NCI-H1048 (cell line): ENCODE measurements around the gene LRRC9.
"Not testable (repeated sequence)": the region's sequence is repeated elsewhere in the genome, so short reads cannot be mapped to it uniquely, and the experiment has no call there.

ENCODE experiments used
- DNase-seq: peaks from one replicate; lab custom pipeline; 2025; lab: John Stamatoyannopoulos, UW

The LRRC9 gene

DNA sequence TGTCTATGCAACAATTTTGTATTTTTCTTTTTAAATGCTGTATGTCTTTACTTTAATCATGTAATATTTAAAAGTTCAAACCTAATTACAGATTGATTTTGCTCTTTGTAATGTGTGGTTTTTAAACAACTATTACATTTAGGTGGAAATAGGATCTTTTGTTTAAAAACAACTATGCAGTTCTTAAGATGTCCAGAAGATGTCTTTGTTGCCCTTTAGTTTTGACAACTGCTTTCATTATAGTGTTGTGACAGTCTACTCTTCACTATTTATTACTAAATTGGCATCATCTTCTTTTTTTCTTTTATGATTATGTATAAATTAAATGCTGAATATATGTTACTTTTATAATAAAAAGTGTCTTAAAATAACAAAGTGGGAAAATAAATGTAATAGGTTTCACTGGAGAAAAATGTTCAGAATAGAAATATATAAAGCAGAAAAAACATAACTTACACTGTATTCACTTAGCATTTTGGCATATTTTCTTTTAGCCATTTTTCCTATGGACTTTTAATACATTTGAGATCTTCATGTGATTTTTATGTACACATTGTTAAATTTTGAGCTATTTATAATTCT lies 144.6 kb downstream of the LRRC9 start:
- DNase-seq = no peak

- no peak for DNase-seq
Observed at GRCh38 chr14:60067882-60068281, 147.9 kb downstream of the LRRC9 start.

DNA sequence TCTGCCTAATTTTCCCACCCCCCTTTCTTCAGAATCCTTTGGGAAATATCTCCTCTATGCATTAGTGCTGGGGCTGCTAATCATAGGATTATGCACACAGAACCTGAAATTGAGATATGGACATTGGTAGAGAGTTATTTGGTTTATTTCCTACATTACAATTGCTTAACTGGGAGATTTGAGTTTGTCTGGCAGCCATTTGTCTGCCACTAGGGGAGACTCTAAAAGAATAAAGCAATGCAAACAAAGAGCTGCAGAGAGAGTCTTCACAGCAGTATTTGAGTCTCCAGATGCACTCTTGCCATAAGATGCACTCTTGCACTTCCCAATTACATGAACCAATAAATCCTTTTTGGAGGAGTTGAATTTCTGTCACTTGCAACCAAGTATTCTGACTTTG lies 159.8 kb downstream of the LRRC9 start:
- no peak for DNase-seq

GRCh38 chr14:60085085-60085484 lies 165.1 kb downstream of the LRRC9 start:
- DNase-seq = no peak

- DNase-seq = no peak
Observed at GRCh38 chr14:60085693-60086092, 165.7 kb downstream of the LRRC9 start.

- no peak for DNase-seq
Observed at GRCh38 chr14:60087668-60088067, 167.7 kb downstream of the LRRC9 start.

DNA sequence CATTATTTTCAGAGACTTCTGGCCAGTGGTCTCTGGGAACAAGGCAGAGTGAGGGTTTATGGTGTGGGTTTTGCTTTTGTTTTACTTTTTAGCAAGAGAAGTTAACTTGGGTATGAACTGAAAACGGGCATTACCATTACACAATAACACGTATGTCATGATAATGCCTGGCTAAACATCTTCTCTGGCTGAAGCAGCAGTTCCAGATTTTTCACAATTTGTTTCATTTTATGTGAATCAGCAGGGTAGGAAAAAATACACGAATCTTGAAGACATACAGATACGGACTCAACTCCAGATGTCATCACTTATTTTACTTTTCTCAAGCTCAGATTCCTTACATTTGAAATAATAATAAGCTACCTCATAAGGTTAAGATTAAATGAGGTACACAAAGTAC lies 169.3 kb downstream of the LRRC9 start:
- DNase-seq = no peak

DNA sequence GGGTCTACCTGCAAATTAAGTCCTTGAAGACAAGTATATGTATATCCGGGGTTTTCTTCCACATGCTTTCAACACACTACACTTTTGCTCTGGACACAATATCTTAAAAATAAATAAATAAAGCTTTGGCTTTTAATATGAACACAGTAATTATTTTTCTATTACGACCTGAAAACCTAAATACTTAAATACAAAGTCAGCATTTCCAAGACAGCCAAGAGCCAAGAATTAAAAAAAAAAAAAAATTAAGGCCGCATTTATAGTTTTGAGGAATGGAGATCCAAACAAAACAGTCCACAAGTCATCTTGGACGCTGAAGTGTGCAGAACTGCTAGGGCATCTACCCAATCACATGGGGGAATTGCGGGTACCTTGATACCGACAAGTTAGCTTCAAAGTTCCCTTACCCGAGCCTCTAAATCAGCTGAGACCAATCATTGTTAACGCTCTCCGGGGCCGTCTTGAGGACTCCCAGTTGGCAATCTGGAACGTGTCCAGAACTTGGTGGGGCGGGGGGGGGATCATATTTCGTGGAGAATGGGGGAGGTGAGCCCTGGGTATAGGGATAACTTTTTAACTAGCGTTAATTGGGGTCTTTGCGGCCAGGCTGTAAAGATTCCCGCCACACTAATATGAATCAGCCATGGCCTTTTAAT lies 171.0 kb downstream of the LRRC9 start:
- no peak for DNase-seq

- peak; percentile 97 for DNase-seq
Observed at GRCh38 chr14:60091550-60092525, 171.9 kb downstream of the LRRC9 start, which contains the start of gene PCNX4. TSS of gene PCNX4 (plus strand) at chr14:60091923. CDS start at chr14:60107639, 15,716 bp downstream.

DNA sequence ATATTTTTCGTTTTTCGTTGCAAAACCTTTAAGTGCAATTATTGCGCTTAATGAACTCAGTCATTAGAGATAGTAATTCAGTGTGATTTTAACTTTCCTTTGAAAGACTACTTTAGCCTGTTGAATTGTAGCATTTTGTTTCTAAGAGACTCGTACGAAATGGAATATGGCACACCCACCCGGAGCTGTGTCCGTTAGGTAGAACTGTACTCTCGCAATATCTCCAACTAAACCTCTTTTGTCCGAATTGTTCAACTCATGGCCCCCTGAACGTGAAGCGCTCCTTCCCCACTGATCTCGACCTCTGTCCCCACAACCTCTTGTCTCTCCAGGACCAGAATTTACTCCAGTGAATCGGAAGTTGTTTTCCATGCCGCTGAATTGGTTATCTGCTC lies 172.6 kb downstream of the LRRC9 start:
- DNase-seq = no peak

GRCh38 chr14:60093080-60093479 lies 173.1 kb downstream of the LRRC9 start:
- DNase-seq = no peak

GRCh38 chr14:60093606-60094005 lies 173.7 kb downstream of the LRRC9 start:
- DNase-seq = no peak

- DNase-seq = no peak
Observed at GRCh38 chr14:60094306-60094897, 174.5 kb downstream of the LRRC9 start.

DNA sequence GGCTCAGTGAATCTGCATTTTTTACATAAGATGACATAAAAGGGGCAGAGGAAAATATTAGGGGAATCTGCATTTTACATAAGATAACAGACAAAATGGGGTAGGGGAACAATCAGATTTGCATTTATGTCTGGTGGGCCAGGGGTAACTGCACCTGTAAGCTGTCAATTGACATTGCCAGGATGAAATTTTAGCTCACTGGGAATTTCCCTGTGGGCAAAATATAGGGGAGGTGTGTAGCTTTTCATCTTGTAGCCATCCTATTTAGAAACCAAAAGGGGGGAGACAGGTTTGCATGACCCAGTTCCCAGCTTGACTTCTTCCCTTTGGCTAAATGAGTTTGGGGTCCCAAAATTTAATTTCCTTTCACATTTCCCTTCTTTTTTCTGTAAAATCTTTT lies 175.3 kb downstream of the LRRC9 start:
- DNase-seq = no peak

DNA sequence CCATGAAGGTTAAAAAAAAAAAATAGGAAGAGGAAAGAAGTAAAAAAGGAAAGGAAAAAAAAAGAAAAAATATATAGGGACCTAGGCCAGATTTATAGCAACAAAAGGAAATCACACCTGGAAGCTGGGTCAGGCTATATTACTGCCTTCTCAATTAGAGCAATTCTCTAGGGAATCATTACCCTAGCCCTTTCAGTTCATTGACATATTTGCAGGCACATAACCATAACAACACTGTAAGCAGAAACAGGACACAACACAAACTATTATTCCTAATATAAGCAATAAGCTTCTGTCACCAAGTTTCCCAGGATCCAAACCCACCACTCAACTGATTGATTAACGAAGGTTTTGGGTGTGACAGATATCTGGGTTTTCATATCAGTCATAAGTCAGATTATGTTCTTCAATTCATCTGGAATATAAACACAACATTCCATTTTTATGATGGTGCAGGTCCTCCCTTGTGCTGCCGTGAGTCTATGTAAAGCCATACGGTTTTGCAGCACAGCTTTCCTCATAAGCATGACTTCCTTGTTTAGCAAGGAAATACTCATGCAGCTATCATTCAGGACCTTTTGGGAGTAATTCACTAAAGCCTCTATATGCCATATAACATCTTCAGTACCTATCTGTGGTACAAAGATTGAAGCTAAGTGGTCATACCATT lies 176.0 kb downstream of the LRRC9 start:
- DNase-seq = no peak

GRCh38 chr14:60097974-60098373 lies 178.0 kb downstream of the LRRC9 start:
- DNase-seq = no peak

DNA sequence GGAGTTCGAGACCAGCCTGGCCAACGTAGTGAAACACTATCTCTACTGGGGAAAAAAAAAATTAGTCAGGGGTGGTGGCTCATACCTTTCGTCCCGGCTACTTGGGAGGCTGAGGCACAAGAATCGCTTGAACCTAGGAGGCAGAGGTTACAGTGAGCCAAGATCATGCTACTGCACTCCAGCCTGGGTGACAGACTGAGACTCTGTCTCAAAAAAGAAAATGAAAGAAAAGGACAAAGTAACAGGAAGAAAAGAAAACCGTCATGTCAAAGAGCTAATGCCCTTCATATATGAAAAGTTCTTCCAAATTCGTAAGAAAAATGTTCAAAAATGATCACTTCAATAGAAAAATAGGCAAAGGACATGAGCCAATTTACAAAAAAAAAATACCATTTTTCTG lies 179.9 kb downstream of the LRRC9 start:
- not testable (repeated sequence) for DNase-seq

- DNase-seq = no peak
Observed at GRCh38 chr14:60101786-60102185, 181.8 kb downstream of the LRRC9 start.

DNA sequence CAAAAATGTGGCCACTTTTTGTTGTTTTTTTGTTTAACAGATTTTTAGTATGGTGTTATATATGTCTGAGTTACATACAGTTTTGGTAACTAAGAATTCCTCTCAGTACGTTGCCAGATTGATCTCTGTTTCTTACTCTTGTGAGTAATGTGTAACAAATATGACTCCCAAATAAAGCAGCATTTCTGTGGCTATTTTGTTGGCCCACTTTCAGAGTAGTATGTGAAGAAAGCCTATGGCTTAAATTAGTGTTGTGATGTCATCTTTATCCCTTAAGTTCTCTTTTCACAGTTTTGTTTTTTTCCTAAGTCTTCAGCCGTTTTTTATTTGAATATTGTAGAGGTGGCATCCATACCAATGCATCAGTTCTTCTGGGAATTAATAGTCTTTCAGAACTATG lies 182.4 kb downstream of the LRRC9 start:
- DNase-seq = no peak

- no peak for DNase-seq
Observed at GRCh38 chr14:60106339-60106738, 186.4 kb downstream of the LRRC9 start.

DNA sequence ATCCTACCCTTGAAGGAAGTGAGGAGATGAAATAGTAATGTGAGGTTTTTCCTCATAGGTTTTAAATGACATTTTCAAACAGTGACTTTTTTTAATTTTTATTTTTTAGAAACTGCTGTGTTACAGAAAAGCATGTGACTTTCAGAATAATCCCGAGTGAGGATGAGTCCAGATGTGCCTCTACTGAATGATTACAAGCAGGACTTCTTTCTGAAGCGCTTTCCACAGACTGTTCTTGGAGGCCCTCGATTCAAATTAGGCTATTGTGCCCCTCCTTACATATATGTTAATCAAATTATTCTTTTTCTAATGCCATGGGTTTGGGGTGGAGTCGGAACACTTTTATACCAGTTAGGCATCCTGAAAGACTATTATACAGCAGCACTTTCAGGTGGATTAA lies 187.5 kb downstream of the LRRC9 start:
- no peak for DNase-seq

DNA sequence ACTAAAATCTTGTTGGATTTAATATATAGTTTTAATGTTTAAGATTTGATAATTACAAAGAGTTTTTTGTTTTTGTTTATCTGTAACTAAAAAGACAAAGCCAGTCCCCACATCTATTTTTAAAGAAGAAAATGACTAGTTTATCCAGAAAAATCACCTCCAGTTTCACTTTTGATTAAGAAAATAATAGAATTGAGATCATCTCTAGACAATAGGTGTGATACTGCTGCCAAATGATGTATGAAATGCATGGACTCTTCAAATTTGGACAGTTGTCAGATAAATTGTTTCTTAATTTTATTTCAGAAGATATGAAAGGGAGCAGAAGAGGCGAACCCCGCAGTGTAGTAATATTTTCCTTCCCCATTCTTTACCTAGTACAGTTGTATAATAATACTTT lies 191.8 kb downstream of the LRRC9 start:
- no peak for DNase-seq
